HL-60 (cell line): Measurements from ENCODE around the gene FLAD1.

Experiments
- GABPA ChIP-seq: IDR thresholded peaks from 2 replicates; pipeline ENCODE4 v1.6.1; 2012; ENCODE audit warnings: low read depth
- POLR2AphosphoS5 ChIP-seq: IDR thresholded peaks from 2 replicates; pipeline ENCODE4 v1.6.1; 2012; ENCODE audit warnings: low read depth
- REST ChIP-seq: IDR thresholded peaks from 2 replicates; pipeline ENCODE4 v1.6.1; 2012; ENCODE audit warnings: low read depth; ENCODE audit not compliant: insufficient replicate concordance
- SPI1 ChIP-seq: IDR thresholded peaks from 2 replicates; pipeline ENCODE4 v1.6.1; 2012; ENCODE audit warnings: low read depth, mild to moderate bottlenecking, borderline replicate concordance
- TF ChIP-seq, protein P1 (sequence below): IDR thresholded peaks from one replicate; pipeline ENCODE4 v1.5.1; 2011; ENCODE audit warnings: low read length, control low read depth, inconsistent platforms; ENCODE audit not compliant: insufficient read depth

DNA sequence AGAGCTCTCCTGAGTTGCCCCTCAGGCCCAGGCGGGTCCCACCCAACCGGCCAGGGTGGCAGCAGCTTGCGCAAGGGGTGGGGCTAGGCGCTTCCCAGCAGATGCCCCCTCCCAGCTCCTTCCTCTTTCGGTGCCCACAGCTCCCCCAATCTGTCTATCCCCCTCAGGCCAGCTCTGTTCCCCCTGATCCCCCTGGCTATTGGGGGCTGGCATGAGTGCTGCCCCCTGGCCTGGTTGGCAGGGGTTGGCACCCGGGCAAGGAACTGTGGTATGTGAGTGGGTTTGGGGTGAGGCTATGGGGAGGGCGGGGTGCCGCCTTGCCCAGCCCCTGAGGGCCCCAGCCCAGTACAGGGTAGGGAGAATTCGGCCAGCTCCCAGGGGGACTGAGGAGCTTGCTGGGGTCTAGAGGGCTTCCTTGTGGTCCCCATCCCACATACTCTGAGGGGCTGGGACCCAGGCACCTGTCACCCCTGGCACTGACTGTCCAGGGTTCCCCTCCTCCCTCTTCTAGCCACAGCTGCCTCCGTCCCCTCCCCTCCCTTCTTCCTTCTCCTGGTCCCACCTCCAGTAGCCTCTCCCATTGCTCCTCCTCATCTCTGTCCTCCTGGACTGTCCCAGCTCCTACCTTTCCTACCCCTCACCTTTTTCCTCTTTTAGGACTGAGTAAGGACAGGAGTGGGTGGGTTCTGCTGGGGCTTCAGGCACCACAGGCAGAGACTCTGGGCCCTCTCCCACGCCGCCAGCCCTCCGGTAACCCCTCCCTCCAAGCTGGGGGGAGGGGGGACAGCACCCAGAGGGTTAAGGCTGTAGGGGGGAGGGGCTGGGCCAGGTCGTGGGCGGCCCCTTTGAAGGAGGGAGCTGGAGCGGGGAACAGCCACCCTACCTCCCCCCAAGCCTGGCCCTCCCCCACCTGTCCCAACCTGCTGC, 25.1 kb downstream of the FLAD1 start:
- TF ChIP-seq, protein P1, sequence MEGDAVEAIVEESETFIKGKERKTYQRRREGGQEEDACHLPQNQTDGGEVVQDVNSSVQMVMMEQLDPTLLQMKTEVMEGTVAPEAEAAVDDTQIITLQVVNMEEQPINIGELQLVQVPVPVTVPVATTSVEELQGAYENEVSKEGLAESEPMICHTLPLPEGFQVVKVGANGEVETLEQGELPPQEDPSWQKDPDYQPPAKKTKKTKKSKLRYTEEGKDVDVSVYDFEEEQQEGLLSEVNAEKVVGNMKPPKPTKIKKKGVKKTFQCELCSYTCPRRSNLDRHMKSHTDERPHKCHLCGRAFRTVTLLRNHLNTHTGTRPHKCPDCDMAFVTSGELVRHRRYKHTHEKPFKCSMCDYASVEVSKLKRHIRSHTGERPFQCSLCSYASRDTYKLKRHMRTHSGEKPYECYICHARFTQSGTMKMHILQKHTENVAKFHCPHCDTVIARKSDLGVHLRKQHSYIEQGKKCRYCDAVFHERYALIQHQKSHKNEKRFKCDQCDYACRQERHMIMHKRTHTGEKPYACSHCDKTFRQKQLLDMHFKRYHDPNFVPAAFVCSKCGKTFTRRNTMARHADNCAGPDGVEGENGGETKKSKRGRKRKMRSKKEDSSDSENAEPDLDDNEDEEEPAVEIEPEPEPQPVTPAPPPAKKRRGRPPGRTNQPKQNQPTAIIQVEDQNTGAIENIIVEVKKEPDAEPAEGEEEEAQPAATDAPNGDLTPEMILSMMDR, result no peak
- TF ChIP-seq REST (no peak), POLR2AphosphoS5 (peak; percentile 48; the same call in 1 of the 2 replicates), SPI1 (peak; percentile 13; the same call in 1 of the 2 replicates), GABPA (no peak)
